Germinal center (tissue), 1 donor: Measurements from ENCODE around the gene JPH3.
A peak's percentile ranks its signal among the peaks of the same experiment; 100 is the strongest.
"Not testable (repeated sequence)": the region's sequence is repeated elsewhere in the genome, so short reads cannot be mapped to it uniquely, and the experiment has no call there.

Experiments used
- DNase-seq: peaks from one replicate; pipeline ENCODE4 v3.0.0; 2012; ENCODE audit warnings: mixed read lengths, low spot score

Gene JPH3

DNA sequence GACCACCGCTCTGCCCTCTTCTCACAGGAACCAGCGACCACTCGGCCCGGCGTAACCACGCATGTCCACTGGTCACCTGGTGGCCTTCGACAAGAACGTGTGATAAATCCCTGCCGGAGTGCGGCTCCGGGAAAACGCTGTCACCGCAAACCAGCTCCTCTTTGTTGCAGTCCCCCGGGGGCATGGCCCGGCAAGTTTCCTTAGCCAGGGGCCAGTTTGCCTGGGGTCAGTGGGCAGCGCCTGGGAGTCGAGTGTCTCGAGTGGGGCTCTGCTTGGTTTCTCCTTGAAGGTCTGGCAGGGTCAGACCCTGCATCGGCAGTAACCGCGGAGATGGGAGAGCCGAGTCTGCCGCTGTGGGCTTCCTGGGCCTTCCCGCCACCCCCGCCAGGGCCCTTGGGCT, 52.5 kb downstream of the JPH3 start:
- DNase-seq: no peak

DNA sequence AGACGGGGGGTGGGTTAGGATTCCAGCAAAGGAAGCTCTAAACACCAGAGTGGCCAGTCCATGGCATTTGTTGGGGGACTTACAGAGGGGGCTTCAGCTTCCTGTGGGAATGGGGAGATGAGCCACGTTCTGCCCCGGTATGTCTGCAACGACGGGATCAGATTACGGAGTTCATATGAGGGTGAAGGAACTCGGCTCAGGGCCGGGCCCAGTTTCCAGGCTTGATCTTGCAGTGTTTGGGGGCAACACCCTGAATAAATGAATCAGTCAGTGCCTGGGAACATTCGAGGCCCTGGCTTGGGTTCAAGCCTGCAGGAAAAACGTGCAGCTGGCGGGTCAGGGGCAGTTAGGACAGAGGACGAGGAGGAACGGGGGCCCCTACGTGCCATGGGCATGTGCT, 54.0 kb downstream of the JPH3 start:
- DNase-seq: no peak

DNA sequence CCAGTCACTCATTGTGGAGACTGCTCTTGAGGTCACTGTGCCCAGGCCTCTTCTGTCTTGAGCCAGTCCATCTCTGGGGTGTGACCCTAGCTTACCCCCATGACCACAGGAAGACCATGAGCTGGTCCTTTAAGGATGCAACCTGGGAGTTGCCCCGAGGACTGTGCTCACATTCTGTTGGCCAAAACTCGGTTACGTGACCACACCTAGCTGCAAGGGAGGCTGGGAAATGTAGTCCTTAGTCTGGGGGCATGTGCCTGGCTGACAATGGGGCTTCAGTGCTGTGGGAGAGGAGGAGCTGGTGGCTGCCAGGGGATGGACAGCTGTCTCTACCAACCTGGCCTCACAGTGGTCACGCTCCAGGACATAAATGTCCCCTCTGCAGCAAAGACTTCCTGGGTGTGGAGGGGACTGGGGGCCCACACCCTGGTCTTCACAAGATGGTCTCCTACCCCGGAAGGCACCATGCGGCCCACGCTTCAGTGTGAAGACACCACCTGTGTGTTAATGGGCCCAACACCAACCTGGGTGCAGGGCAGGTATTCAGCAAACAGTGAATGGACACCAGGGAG, 55.4 kb downstream of the JPH3 start:
- peak; percentile 36 for DNase-seq

DNA sequence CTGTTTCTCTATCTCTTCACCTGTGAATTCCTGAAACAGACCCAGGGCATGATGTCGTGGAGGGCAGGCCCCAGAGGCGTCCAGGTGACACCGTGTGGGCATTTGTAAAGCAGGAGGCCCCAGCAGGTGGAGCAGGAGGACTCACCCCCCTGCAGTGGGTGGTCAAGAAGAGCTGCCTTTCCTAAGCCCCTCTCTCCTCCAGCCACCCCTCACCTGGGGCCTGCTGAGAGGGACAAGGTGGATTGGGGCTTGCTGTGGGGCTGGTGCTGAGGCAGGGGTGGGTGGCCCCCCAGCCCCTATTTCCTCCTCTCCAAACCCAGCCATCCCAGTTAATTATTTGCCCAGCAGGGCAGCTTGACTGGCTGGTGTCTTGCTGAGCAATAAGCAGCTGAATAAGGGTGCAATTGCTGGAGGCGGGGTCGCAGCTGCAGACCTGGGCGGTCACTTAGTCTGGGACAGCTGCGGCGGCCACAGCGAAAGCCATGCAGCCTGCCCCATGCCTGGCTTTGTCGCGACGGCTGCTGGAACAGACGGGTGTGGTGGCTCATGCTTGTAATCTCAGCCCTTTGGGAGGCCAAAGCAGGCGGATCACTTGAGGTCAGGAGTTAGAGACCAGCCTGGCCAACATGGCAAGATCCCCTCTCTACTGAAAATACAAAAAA, 56.4 kb downstream of the JPH3 start:
- no peak for DNase-seq

DNA sequence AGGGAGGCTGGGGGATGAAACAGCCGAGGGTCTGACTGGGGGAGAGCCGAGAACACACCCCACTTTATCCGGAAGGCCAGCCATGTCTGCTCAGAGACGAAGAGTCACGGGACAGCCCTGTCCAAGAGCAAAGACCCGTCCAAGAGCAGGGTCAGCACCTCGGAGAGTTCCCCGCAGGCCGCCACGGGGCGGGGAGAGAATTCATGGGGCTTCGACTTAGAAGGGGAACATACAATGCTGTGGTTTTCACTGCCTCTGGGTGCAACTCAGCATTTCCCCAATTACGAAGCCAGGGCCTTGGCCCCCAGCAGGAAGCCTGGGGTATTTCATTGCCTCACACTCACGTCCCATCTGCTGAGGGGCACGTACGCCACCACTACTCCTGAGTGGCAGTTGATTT, 59.3 kb downstream of the JPH3 start:
- peak; percentile 83 for DNase-seq

DNA sequence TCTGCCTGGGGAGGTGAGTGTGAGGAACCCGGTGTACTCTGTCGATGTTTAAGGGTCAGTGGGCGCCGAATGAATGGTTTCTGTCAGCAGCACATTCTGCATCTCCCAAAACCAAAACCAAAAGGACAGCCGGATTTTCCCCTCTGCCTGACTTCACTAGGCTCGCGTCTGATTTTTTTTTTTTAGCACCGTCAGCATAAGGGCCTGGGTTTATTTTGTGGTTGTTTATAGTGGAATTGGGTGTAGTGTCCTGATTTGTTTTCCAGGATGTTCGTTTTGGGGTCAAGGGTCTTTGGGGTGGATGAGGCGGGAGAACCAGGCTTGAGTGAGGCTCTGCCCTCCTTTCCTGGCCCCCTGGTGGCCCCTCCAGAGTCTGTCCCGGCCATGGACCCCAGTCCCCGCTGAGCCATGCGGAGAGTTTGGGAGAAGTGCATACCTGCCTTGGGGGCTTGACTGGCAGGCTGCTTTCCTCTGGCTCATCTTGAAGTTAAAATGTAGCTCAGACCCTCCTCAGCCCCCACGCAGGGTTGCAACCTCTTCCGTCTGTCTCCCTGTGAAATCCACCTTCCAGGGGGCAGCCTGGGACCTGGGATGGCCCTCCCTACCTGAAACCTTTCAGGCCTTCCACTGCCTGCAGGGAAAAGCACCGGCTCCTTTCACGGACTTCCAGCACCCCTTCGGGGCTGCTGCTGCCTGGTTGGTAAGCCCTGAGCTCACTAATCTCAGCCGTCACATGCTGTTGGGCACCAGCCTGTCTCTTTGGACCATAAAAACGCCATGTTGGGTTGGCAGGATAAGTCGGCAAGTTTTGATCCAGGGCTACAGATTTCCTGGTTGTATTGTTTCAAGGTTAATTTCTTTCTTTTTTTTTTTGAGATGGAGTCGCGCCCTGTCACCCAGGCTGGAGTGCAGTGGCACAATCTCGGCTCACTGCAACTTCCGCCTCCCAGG, 60.2 kb downstream of the JPH3 start:
- no peak for DNase-seq

DNA sequence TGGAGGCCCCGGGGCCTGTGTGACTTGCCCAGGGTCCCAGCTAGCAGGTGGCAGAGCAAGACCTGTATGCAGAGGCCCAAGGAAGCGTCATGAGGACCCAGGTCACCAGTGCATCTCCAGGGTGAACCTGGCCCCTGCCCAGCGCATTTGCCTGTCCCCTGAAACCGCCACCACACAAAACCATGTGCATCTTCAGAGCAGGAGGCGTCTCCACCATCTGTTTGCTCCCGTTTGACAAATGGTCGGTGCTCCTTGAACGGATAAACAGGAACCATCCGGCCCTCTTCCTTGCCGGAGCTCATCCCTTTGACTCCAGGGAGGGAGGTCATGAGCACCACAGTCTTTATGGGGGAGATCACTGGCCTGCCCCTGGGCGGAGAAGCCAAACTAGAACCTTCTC, 62.5 kb downstream of the JPH3 start:
- no peak for DNase-seq

DNA sequence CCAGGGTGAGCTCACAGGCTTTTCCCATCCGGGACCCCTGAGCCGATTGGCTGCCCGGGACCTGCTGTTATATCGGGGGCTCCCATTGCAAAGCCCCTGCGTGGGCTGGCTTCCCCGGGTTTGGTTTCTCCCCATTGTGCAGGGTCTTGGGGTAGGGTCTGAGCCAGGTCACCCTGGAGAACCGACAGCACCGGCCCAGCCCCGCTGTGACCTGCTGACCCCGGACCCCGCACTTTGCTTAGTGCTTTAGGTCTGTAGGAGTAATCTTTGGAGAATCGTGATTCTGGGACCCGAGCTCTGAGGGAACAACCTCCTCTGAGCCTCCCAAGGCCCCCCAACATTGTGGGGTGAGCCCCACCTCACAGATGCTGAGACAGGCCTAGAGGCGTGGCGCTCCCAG, 62.9 kb downstream of the JPH3 start:
- DNase-seq: no peak

DNA sequence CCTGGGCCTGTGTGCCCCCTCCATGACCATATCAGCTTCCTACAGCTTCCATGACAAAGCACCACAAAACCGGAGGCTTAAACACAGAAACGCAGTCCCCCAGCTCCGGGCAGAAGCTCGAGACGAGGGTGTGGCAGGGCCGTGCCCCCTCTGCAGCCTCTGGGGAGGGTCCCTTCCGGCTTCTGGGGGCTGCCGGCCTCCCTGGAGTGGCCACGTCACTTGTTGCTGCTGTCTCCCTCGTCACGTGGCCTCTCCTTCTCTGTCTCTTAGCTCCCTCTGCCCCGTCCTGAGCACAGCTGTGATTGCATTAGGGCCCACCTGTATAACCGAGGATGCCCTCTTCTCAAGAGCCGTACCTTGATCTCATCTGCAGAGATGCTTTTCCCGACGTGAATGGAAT, 64.6 kb downstream of the JPH3 start:
- DNase-seq: no peak

DNA sequence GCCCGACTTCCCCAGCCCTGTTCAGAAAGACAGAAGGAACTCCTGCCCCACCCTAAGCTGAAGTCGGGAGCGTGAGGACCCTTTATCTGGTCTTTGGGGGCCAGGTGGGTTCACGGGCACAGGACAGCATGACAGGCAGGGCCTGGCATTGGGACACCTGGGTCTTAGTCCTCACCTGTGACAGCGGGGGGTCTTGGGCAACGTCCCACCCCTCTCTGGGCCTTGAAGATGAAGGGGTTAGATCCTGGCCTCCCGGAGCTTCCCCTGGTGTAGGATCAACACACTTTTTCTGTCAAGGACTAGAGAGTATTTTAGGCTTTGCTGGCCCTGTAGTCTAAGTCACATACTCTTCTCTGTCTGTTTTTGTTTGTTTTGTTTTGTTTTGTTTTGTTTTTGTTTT, 65.1 kb downstream of the JPH3 start:
- no peak for DNase-seq

DNA sequence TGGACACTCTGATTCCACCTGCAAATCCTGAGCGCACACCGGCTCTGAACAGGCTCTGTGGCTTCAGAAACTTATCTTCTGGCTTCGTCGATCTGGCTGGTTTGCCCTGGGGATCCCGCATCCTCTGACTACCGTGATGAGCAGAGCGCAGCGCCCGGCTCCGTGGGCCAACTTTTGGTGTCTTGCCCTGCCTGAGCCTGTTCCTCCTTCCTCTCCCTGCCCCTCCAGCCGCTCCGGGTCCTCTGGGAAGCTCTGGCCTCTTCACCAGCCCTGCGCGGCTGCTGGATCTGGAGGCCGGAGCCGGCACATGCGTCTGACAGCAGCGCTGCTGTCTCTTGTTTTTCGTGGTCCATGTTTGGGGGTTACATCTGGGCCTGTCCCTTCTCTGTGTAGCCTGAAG, 65.6 kb downstream of the JPH3 start:
- no peak for DNase-seq

DNA sequence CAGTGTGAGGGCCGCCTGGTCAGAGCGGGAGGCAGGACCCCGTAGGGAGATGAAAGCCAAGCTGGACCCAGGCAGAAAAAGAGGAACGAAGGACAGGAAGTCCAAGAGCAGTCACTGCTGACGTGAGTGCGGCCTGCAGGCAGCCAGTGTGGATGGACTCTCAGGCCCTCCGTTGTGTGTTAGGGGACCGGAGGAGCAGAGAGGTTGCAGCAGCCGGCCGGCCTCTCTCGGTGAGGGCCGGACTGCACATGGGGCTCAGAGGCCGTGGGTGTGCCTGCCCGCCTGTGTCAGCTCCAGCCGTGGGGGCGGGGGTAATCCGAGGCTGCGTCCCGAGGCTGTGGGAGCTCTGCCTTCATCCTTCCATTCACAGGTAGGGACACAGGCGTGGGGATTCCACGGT, 67.4 kb downstream of the JPH3 start:
- DNase-seq: no peak

DNA sequence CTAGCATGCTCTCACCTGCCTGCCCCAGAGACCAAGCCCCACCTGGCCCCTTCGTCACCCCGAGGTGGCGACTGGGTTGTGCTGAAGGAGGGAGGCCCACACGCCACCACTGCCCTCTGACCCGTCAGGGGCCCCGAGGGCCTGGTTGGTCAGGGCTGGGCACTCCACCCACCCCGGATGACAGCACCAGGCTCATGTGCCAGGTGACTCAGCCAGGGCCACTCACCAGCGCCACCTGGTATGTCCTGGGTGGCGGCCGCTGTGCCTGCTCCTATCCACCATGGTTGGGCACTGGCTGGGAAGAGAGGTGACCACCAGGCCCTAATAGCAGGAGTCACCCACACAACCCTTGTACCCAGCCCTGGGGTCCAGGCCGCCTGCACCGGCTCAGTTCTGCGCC, 68.9 kb downstream of the JPH3 start:
- no peak for DNase-seq

DNA sequence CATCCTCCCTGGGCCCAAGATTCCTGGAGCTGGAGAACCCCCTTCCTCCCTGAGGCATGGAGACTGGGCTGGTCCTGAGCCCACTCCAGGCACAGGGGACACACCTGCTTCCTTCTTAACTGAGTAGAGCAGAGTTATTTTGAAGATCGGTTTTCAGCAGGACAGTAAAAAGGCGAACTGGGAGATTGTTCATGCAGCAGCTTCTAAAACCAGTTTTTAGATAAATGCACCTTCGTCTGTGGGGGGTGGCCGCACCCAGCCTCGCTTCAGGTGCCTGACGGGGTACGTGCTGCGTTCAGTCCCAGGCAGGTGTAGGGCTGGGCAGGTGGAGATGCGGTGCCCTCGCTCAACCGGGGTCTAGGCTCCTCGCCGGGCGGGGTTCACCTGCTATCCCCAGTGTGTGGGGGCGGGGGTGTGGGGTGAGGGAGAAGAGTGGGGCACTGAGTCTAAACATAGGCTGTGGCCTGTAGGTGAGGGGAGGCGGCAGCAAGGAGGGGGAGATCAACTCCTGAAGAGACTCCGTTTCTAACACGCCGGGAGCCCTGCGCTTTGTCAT, 69.5 kb downstream of the JPH3 start:
- DNase-seq: no peak

DNA sequence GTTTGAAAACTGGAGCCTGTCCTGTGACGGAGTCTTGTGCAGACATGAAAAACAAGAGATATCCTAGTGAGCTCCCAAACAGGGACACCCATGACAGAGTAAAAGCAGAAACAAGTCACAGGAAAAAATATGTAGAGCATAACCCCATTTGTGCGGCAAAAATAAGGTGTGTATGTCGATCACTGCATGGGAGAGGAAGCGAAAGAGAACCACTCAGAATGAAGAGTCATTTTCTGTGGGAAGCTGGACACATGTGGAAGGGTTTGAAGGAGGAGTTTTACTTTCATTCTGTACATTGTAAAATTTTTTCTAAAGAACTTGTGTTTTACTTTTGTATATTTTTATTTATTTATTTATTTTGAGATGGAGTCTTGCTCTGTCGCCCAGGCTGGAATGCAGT, 72.1 kb downstream of the JPH3 start:
- no peak for DNase-seq

DNA sequence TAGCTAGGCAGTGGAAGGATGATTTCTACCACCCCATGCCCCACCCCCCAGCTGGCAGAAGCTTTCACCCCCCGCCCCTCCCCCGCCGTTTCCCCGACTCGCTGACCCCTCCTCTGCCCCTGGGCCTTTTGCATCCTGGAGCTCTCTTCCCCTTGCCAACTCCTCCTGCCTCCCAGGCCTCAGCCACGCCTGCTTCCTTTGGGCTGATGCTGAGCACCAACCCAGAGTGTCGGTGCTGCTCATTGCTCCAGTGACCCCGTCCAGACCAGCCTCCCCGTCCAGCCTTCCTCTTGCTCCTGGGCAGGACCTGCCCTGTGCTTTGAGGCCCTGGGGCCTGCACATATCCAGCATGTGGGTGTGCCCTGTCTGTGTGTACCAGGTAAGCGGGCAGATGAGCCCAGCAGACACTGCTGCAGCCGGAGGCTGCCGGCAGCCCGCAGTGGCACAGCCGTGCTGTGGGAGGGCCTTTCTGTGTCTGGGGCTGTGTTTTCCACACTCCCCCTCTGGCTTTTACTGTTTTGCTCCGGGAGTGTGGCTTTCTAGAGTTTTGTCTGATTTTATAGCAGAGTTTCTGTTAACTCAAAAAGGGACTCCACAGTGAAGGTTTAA, 72.9 kb downstream of the JPH3 start:
- no peak for DNase-seq

DNA sequence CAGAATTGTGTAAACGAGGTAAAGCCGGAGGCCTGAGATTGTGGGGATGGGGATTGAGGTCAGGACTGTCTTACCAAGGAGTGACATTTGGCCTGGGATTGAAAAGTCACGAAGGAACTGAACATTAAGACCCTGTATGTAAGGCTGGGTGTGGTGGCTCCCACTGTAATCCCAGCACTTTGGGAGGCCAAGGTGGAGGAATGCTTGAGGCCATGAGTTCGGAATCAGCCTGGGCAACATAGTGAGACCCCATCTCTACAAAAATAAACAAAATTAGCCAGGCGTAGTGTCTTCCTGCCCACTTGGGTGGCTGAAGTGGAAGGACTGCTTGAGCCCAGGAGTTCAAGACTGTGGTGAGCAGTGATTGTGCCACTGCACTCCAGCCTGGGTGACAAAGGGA, 75.5 kb downstream of the JPH3 start:
- no peak for DNase-seq

DNA sequence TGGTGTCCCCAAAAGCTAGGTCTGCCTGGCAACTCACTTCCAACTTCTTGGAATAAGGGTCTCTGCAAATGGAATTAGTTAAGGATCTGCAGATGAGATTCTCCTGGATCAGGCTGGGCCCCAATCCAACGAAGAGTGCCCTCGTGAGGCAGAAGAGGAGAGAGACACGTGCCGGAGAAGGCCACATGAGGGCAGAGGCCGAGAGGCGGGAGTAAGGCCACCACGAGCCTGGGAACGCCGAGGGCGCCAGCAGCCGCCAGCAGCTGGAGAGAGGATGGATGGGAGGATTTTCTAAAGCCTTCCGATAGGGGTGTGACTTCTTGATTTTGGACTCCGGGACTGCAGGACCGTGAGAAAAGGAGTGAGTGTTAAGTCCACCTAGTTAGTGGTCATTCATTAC, 76.3 kb downstream of the JPH3 start:
- no peak for DNase-seq

DNA sequence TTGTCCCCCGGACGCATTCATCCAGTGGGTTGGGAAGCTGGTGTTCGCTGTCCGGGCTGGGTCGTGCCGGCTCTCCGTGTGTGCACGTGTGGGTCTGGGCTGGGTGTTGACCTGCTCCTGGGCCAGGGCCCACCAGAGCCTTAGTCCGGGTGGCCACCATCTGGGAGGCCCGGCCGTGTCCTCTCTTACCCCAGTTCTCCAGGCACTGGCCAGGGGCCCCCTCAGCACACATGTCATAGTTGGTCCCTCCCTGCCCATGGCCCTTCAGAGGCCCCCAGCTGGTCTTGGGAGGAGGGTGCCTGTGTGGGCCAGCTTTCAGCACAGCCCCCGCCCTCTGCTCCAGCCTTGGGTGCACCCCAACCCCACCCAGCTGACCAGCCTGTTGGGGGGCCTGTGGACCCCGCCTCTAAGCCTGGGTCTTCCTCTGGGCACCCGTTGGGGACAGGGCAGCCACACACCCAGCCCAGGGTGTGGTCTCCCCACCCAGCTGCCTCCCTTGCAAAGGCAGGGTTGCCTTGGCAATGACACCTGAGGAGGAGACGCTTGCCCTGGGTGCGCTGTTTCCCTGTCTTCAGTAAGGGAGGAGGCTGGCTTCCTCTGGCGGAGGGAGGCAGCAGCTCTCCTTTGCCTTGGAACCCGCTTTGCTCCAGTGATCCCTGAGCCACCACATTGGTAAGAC, 77.4 kb downstream of the JPH3 start:
- DNase-seq: no peak

DNA sequence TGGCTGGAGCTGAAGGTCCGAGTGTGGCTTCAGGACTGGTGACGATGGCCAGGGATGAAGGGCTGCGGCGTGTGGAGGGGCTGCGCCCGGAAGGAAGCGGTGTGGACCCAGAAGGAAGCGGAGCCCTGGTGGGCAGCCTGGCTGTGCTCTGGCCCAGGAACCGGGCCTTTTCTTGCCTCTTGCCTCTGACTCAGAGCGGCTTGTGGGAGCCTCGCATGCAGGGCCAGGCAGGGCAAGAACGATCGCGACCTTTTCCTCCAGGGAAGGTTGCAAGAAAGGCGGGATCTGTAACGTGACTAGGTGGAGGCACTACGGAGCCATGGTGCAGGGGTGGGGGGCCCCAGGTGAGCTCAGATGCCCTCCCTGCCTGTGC, 78.0 kb downstream of the JPH3 start:
- no peak for DNase-seq

DNA sequence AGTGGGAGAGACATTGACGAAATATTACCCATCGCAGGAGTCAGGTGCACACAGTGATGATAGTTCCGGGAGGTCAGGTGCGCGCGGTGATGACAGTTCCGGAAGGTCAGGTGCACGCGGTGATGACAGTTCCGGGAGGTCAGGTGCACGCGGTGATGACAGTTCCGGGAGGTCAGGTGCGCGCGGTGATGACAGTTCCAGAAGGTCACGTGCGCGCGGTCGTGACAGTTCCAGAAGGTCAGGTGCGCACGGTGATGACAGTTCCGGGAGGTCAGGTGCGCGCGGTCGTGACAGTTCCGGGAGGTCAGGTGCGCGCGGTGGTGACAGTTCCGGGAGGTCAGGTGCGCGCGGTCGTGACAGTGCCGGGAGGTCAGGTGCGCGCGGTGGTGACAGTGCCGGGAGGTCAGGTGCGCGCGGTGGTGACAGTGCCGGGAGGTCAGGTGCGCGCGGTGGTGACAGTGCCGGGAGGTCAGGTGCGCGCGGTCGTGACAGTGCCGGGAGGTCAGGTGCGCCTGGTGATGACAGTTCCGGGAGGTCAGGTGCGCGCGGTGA, 78.8 kb downstream of the JPH3 start:
- not testable (repeated sequence) for DNase-seq
